DND-41 (cell line): ENCODE data around the gene NEK7.

Experiments used
- ATAC-seq: fragments of 200-7000 bp; cut with Tn5 transposase; 3 replicates; pipeline ENCODE4 v1.9.1; 2021; ENCODE audit warnings: low read depth; ENCODE audit not compliant: insufficient read depth
- DNase-seq: peaks from one replicate; pipeline ENCODE4 v3.0.0-alpha.2; 2020
- H2AFZ ChIP-seq: 2 replicates; pipeline ENCODE4 v1.6.0; 2012; ENCODE audit warnings: low read depth, low read length
- H3K27ac ChIP-seq: 2 replicates; pipeline ENCODE4 v1.5.1; 2012; ENCODE audit warnings: low read length, inconsistent platforms
- H3K27me3 ChIP-seq: fragments of 200-600 bp; sonication (generic); 2 replicates; pipeline ENCODE4 v1.6.0; 2012; ENCODE audit warnings: low read length, mild to moderate bottlenecking, inconsistent platforms; ENCODE audit not compliant: insufficient read depth, poor library complexity
- H3K36me3 ChIP-seq: 2 replicates; pipeline ENCODE4 v1.5.1; 2012; ENCODE audit warnings: low read length, inconsistent platforms; ENCODE audit not compliant: insufficient read depth
- H3K4me1 ChIP-seq: 2 replicates; pipeline ENCODE4 v1.5.1; 2012; ENCODE audit warnings: mild to moderate bottlenecking, low read length; ENCODE audit not compliant: insufficient read depth
- H3K4me2 ChIP-seq: 2 replicates; pipeline ENCODE4 v1.6.0; 2012; ENCODE audit warnings: mild to moderate bottlenecking, moderate library complexity, low read length, inconsistent platforms; ENCODE audit not compliant: insufficient read depth
- H3K4me3 ChIP-seq, 2 experiments: fragments of 200-600 bp in 1 of 2; shearing (Covaris generic) in 1 of 2; 2 replicates each; pipeline ENCODE4 v1.5.1; 2012 to 2016; ENCODE audit warnings: inconsistent platforms in 2 of 2, low read length in 2 of 2, mild to moderate bottlenecking in 2 of 2, low read depth in 1 of 2, moderate library complexity in 1 of 2
- H3K79me2 ChIP-seq: 2 replicates; pipeline ENCODE4 v1.6.0; 2012; ENCODE audit warnings: low read length, inconsistent platforms; ENCODE audit not compliant: insufficient read depth
- H3K9ac ChIP-seq: 2 replicates; pipeline ENCODE4 v1.6.0; 2012; ENCODE audit warnings: low read depth, mild to moderate bottlenecking, inconsistent platforms, low read length, moderate library complexity
- H3K9me3 ChIP-seq: 2 replicates; pipeline ENCODE4 v1.5.1; 2012; ENCODE audit warnings: low read length, moderate library complexity, mild to moderate bottlenecking, inconsistent platforms; ENCODE audit not compliant: insufficient read depth, severe bottlenecking
- H4K20me1 ChIP-seq: 2 replicates; pipeline ENCODE4 v1.6.0; 2012; ENCODE audit warnings: low read length; ENCODE audit not compliant: insufficient read depth
- CTCF ChIP-seq: IDR thresholded peaks from 2 replicates; pipeline ENCODE4 v1.5.1; 2012; ENCODE audit warnings: borderline replicate concordance, low read length, moderate library complexity, mild to moderate bottlenecking; ENCODE audit not compliant: poor library complexity, severe bottlenecking; ENCODE audit errors: extremely low read depth
- EZH2 ChIP-seq: IDR thresholded peaks from 3 replicates; pipeline ENCODE4 v1.6.1; 2012; ENCODE audit warnings: borderline replicate concordance, low read depth, mild to moderate bottlenecking, moderate library complexity, low read length, inconsistent platforms; ENCODE audit not compliant: severe bottlenecking

NEK7 gene

GRCh38 chr1:198269646-198269940 is 112.8 kb downstream of the NEK7 start:
- Histone ChIP-seq H2AFZ (no peak overlapping the region), H3K4me3 (no peak overlapping the region), H3K79me2 (peaks cover 36% of the 10 kb centered on the region), H3K9me3 (no peaks in the 10 kb centered on the region), H3K36me3 (peaks cover 29% of the 10 kb centered on the region), H3K27ac (no peak overlapping the region), H3K4me2 (no peak overlapping the region), H3K27me3 (no peaks in the 10 kb centered on the region), H3K9ac (no peak overlapping the region), H3K4me1 (no peaks in the 10 kb centered on the region), H4K20me1 (0 out of 2 replicates have a peak, but pooled peaks cover 4% of the 10 kb centered on the region)
- no peak for ATAC-seq
- TF ChIP-seq EZH2 (no peak), CTCF (no peak)
- no peak for DNase-seq

- no peaks in the 10 kb centered on the region for H3K9me3 ChIP-seq
- no peak overlapping the region for H3K9ac ChIP-seq
- H3K79me2 ChIP-seq = peaks cover 35% of the 10 kb centered on the region
- H3K27me3 ChIP-seq = no peaks in the 10 kb centered on the region
- H3K4me2 ChIP-seq = no peak overlapping the region
- H3K4me3 ChIP-seq = no peak overlapping the region
- no peak overlapping the region for H2AFZ ChIP-seq
- 0 out of 2 replicates have a peak, but pooled peaks cover under 1% of the 10 kb centered on the region for H4K20me1 ChIP-seq
- ATAC-seq (no peak), DNase-seq (no peak)
- H3K4me1 ChIP-seq = no peaks in the 10 kb centered on the region
- H3K27ac ChIP-seq = no peak overlapping the region
- peaks cover 21% of the 10 kb centered on the region for H3K36me3 ChIP-seq
- TF ChIP-seq CTCF = no peak
- no peak for TF ChIP-seq EZH2
These were observed 113.6 kb downstream of the NEK7 start for GRCh38 chr1:198270273-198270828.

GRCh38 chr1:198271467-198271866 is 114.7 kb downstream of the NEK7 start:
- Histone ChIP-seq H4K20me1 (no peaks in the 10 kb centered on the region), H3K36me3 (peaks cover 16% of the 10 kb centered on the region; the same call in 1 of the 2 replicates), H3K9ac (no peak overlapping the region), H3K4me2 (no peak overlapping the region), H3K4me3 (no peak overlapping the region), H3K27me3 (no peaks in the 10 kb centered on the region), H3K79me2 (peaks cover 36% of the 10 kb centered on the region), H3K9me3 (no peaks in the 10 kb centered on the region), H3K4me1 (no peaks in the 10 kb centered on the region), H2AFZ (no peak overlapping the region), H3K27ac (no peak overlapping the region)
- ATAC-seq (no peak), DNase-seq (no peak)
- TF ChIP-seq CTCF (no peak), EZH2 (no peak)

- TF ChIP-seq CTCF = no peak
- no peaks in the 10 kb centered on the region for H3K27me3 ChIP-seq
- no peaks in the 10 kb centered on the region for H3K4me1 ChIP-seq
- no peak overlapping the region for H3K27ac ChIP-seq
- H3K4me3 ChIP-seq = no peak overlapping the region
- no peak overlapping the region for H3K4me2 ChIP-seq
- no peak overlapping the region for H2AFZ ChIP-seq
- no peak overlapping the region for H3K9ac ChIP-seq
- no peaks in the 10 kb centered on the region for H3K9me3 ChIP-seq
- H3K36me3 ChIP-seq = peaks cover 11% of the 10 kb centered on the region; the same call in 1 of the 2 replicates
- H3K79me2 ChIP-seq = peaks cover 36% of the 10 kb centered on the region
- no peak for DNase-seq
- no peak for ATAC-seq
- no peaks in the 10 kb centered on the region for H4K20me1 ChIP-seq
These were observed 115.7 kb downstream of the NEK7 start for GRCh38 chr1:198272492-198272891.
